ENCODE measurements around the gene HCAR2.
"Not testable (repeated sequence)": the region's sequence is repeated elsewhere in the genome, so short reads cannot be mapped to it uniquely, and the experiment has no call there.

Gene HCAR2

GRCh38 chr12:122661938-122662337 lies 41.2 kb downstream of the HCAR2 start:
- DNase-seq, result no peak

- no peak for DNase-seq
Measured at GRCh38 chr12:122661246-122661645, 41.9 kb downstream of the HCAR2 start.

- DNase-seq, result no peak
Measured at GRCh38 chr12:122659579-122659978, 43.6 kb downstream of the HCAR2 start.

- DNase-seq, result no peak
Measured at GRCh38 chr12:122656298-122656697, 46.9 kb downstream of the HCAR2 start.

- not testable (repeated sequence) for DNase-seq
Measured at GRCh38 chr12:122653291-122653690, 49.9 kb downstream of the HCAR2 start.

- DNase-seq, result no peak
Measured at GRCh38 chr12:122651520-122652224, 51.5 kb downstream of the HCAR2 start.

All from SHP77 (cell line).